ENCODE measurements around the gene NTHL1.

GRCh38 chr16:2009791-2010510, 37.7 kb downstream of the NTHL1 start, which contains the start of gene ZNF598:
- TF ChIP-seq CTCF (conservative IDR thresholded peaks at IDR 0.05), result no peak; the same call in 1 of the 2 replicates
- TF ChIP-seq ZFX (IDR thresholded peaks at IDR 0.05), result no peak; the same call in 1 of the 2 replicates
